HT1080 (cell line): ENCODE data around the gene TOMM34. TPM values are rescaled to one million over a fixed set of nuclear protein-coding genes. Genes with fewer than 3 reads are reported as not detected.

Experiments used
- DNase-seq: peaks from one replicate; pipeline ENCODE4 v3.0.0-alpha.2; 2015; ENCODE audit warnings: low read depth
- total RNA-seq: library from RNA; depleted of rRNA; stranded (reverse); fragments of >200 nt; shearing (Covaris generic); gene quantifications from 2 replicates; pipeline ENCODE4 v1.2.3, GENCODE V29; 2014

The TOMM34 gene
- total RNA-seq, 1 experiment from 2014 or later = 177 TPM

DNA sequence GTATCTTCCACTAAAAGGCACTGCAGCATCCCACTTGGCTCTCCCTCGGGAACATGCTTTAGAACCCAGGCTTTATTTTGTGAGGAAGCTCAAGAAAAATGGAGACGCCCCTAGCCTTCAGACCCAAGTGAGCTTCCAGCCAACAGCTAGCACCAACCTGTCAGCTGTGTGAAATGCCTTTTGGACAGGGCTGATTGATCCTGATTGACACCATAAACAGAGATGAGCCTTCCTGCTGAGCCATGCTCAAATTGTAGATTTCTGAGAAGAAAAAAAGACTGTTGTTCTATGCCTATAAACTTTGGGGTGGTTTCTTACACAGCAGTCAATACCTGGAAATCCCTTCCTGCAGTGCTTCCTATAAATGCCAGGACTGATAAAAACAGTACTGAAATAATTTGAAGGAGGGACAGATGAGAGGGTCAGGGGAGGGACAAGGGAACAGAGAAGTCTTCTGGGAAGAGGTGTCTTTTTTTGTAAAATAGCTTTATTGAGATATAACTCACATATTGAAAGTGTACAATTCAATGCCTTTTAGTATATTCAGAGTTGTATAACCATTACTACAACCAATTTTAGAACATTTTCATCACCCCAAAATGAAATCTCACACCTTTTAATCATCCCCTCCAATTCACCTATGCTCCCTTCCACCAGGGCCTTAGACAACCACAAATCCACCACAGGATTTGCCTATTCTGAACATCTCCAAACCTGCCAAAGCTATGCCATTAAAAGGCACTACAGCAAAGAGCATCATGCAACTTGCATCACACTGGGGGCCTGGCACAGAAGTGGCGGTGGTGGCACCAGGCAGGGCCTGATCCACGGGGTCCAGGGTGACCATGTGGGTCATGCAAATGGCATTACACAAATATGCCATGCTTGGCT lies 3.4 kb upstream of the TOMM34 start:
- no peak for DNase-seq

GRCh38 chr20:44962483-44962882 lies 2.3 kb upstream of the TOMM34 start:
- no peak for DNase-seq

DNA sequence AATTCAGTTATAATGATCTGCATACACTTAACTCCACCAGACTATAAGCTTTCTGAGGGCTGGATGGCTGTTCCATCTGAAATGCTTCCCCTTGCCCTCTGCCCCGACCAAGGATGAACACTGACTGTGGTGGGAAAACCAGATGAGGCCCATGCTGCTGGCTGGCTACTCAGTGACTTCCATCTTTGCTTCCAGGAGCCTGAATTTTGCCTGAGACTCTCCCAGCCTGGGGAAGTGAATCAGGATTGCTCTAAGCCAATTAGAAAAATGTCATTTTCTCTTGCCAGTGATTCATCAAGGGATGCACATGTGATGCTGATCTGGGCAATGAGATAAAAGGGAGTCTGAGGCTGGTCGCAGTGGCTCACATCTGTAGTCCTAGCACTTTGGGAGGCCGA lies 1.7 kb upstream of the TOMM34 start:
- DNase-seq = peak; percentile 73

- peak; percentile 6 for DNase-seq
Measured at GRCh38 chr20:44961011-44961869, 1.0 kb upstream of the TOMM34 start.

DNA sequence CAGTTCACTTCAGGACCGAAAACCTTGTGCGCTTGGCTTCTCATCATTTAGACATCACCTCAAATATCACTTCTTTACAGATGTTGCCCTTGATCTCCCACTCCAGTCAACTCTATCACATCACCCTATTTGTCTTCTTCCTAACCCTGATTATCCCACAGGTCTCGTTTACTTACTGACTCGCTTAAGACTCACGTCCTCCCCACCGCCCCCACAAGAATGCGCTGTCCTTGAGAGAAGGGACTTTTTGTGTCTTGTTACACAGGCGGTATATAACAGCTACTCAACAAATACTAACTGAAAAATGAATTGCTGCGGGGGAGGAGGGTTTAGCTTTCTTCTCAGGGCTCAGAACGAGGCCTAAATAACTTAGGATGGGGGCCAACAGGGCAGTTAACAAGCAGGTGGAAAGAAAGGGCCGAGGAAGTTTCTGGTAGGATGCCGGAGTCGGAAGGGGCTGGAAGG lies 527 bp downstream of the TOMM34 start:
- peak; percentile 49 for DNase-seq

DNA sequence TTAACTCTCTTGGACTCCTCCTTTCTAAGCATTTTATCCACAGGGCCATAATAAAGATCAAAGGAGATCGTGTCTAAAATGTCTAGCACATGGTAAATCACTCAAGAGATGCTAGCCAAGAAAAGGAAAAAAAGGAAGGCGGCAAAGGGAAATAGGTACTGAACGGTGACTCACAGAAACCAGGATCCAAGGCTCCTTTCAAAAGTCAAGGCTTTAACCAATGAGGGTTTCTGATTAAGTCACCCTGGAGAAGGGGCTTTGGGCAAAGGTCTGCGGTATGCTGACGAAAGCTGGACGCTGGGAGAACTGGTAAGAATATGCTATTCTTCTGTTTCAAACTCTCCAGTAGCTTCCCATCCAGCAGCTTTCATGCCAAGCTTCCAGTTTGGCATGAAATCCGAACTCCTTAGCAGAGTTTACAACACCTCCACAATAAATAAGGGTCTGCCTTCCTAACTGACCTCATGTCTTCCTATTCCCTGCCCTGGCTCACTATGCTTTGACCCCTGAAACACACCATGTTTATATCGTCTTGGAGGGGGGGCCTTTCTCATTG lies 1.0 kb downstream of the TOMM34 start:
- DNase-seq = peak; percentile 63

DNA sequence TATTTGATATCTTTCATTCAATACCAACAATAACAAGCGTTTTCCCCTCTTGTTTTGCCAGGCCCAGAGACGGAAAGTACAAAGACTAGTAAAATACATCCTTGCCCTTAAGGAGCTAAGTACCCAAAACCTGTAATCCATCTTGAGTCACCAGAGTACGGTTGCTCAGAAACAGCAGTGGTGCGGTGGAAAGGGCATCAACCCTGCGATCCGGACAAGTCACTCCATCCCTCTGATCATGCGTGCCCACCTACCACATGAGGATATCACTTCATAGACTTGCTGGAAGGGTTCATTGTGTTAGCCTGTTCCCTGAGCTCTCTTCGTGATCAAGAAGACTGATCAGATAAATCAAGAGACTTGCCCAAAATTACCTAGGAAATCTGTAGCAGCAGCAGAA lies 1.9 kb downstream of the TOMM34 start:
- DNase-seq = no peak

DNA sequence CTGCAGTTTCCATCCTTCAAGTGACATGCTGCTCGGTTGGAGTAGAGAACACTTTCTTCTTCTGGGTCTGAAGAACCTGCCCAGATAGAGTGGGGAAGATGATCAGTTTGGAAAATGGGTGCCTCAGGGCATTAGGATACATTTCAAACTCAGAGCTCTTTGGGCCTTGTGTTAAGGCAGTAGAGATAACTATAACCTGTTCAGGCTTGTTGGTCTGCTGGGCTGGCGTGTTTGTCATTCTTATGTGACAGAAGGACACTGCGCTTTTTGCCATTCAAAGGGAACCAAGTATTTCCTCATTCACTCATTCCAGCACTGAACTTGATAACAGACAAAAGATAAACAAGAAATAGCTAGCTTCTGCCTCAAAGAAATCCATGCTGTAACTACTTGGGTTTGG lies 3.8 kb downstream of the TOMM34 start:
- DNase-seq = no peak

DNA sequence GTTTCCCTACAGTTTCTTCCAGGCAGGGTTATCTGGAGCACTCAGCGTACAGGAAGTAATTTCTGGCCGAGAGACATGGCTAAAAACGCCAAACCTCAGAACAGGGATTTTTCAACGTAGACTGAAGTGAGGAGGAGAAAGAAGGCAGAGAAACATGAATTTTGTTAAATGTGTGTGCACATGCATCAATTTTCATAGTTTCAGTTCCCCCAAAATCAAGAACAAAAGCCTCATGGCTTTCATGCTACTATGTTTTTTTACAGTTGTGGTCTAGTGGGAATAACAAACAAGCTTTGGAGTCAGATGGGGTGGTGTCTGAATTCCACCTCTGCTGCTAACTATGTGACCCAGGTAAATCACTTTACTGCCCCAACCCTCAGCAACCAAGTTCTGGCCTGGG lies 4.9 kb downstream of the TOMM34 start:
- no peak for DNase-seq

DNA sequence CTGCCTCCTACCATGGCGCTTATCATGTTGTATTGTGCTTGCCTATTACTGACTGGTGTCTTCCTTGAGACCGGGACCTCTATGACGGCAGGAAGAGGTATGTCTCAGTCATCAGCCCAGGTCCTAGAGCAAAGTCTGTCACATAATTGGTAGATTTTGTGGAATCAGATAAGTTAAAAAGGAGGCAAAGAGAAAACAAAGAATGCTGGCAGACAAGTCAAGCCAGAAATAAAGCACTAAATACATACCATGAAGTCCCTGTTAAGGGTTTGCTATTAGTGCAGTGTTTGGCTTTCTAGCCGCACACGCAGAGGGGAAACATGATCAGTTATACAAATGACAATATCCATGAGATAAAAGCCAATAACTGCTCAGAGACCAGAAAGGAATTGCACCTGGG lies 6.0 kb downstream of the TOMM34 start:
- DNase-seq = no peak

GRCh38 chr20:44952731-44953130 lies 7.5 kb downstream of the TOMM34 start:
- no peak for DNase-seq

- DNase-seq = no peak
Measured at GRCh38 chr20:44950368-44950767, 9.8 kb downstream of the TOMM34 start.

- DNase-seq = no peak
Measured at GRCh38 chr20:44948513-44948912, 11.7 kb downstream of the TOMM34 start.

GRCh38 chr20:44948107-44948506 lies 12.1 kb downstream of the TOMM34 start:
- no peak for DNase-seq

GRCh38 chr20:44946271-44946852 lies 13.8 kb downstream of the TOMM34 start:
- DNase-seq = no peak

DNA sequence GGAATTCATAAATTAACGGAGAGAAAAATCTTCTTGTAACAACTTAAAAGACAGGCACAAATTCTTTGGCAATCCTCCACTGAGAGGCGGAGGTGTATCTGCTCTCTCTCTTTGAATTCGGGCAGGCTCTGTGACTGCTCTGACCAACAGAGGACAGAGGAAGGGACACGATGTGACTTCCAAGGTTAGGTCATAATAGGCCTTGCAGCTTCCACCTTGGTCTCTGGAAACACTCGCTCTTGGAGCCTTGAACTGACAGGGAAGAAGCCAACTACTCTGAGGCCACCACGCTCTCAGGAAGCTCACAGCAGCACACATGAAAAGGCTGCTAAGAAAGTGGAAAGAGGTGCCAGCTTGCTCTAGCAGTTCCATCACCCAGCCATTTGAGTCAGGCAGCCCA lies 14.9 kb downstream of the TOMM34 start:
- no peak for DNase-seq

DNA sequence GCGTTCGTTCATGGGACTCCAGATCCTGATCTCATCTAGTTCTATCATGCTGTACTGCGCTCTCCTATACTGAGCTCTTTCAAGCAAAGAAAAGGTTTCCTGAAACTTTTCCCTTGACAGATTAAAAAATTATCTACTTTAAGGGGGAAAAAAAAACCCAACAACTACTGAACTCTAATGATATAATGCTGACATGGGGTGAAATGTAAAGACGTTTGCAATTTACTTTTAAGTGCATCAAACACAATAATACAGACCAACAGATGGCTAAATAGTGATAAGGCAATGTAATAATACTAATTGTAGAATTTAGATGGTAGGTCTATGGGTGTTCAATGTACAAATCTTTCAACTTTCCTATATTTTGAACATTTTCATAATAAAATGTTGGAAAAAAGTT lies 16.4 kb downstream of the TOMM34 start:
- no peak for DNase-seq

- no peak for DNase-seq
Measured at GRCh38 chr20:44942264-44942973, 17.8 kb downstream of the TOMM34 start.

- no peak for DNase-seq
Measured at GRCh38 chr20:44941120-44941691, 19.0 kb downstream of the TOMM34 start.

DNA sequence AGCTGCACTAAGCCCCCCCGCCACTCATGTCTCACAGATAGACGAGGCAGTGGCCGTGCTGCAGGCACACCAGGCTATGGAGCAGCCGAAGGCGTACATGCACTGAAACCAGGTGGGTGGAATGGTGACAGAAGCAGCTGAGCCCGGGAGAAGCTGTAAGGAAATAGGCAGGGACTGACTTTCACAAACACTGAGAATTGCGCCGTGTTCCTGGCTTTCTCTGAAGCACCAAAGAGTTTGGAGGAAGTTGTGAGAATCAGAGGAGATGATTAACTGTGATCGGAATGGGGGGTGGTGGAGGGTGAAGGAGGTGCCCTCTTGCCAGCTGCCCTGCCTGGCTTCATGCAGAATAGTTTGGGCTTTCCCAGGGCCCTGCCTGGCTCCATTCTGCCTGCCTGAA lies 21.6 kb downstream of the TOMM34 start:
- DNase-seq = no peak

DNA sequence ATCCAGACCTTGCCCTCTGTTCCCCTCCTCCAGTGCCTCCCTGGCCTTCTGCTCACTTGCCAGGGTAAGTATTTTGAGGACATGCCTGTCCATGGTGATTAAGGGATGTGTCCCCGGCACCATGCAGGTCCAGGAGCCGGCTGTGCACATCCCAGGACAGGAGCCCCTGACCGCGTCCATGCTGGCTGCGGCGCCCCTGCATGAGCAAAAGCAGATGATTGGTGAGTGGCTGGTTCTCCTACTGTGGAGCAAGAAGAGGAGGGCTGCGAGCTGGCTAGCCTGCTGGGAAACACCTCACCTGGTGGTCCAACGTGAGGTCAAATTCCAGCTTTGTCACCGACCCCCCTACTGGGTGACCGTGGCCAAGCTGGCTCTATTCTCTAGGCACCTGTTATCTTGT lies 23.7 kb downstream of the TOMM34 start:
- no peak for DNase-seq
